D721Med (cell line): ENCODE data around the gene C16orf92.

Experiments
- DNase-seq: peaks from one replicate; pipeline ENCODE4 v3.0.0; 2011; ENCODE audit warnings: low spot score; ENCODE audit not compliant: insufficient read length
- FAIRE-seq: peaks from 2 replicates; lab custom pipeline; 2011; peaks lifted over from hg19 to GRCh38; lab: Jason Lieb, UNC
- TF ChIP-seq, protein P1 (sequence below): IDR thresholded peaks from 2 replicates; pipeline ENCODE4 v1.5.1; 2012; ENCODE audit warnings: mild to moderate bottlenecking, control low read depth; ENCODE audit not compliant: insufficient read depth; ENCODE audit errors: missing control alignments

C16orf92 gene

DNA sequence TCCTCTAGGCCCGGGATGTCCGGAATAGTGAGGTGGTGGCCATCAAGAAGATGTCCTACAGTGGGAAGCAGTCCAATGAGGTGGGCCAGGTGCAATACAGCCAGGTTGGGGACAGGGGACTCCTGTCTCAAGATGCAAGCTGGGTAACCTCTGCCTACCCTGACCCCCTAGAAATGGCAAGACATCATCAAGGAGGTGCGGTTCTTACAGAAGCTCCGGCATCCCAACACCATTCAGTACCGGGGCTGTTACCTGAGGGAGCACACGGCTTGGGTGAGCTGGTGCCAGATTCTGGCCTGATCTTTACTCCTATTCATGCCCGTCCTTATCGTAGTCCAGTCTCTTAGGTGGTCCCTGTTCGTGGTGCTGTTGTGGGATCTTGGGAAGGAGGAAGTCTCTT lies 44.9 kb upstream of the C16orf92 start:
- TF ChIP-seq, protein P1, sequence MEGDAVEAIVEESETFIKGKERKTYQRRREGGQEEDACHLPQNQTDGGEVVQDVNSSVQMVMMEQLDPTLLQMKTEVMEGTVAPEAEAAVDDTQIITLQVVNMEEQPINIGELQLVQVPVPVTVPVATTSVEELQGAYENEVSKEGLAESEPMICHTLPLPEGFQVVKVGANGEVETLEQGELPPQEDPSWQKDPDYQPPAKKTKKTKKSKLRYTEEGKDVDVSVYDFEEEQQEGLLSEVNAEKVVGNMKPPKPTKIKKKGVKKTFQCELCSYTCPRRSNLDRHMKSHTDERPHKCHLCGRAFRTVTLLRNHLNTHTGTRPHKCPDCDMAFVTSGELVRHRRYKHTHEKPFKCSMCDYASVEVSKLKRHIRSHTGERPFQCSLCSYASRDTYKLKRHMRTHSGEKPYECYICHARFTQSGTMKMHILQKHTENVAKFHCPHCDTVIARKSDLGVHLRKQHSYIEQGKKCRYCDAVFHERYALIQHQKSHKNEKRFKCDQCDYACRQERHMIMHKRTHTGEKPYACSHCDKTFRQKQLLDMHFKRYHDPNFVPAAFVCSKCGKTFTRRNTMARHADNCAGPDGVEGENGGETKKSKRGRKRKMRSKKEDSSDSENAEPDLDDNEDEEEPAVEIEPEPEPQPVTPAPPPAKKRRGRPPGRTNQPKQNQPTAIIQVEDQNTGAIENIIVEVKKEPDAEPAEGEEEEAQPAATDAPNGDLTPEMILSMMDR, result no peak
- no peak for FAIRE-seq
- peak; percentile 8 for DNase-seq

DNA sequence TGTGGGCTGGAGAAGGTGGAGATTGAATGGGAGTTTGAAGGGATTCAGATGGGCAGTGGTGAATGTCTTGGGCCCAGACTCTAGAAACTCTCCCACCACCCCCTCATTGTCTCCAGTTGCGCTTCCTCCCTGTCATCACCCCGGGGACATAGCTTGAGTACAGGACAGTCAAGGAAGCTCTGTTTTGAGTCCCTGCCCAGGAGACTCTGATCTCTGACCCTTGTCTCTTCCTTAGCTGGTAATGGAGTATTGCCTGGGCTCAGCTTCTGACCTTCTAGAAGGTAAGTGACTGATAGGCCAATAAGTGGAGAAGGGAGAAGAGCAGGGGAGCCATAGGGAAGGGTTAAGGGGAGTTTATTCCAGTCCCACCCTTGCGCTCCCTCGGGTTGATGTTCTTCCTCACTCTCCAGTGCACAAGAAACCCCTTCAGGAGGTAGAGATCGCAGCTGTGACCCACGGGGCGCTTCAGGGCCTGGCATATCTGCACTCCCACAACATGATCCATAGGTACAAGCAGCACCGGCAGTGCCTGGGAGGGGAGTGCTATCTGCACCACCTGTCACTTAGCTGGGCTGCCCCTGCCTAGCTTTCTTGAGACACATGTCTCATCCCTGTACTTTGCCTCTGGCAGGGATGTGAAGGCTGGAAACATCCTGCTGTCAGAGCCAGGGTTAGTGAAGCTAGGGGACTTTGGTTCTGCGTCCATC lies 44.3 kb upstream of the C16orf92 start:
- TF ChIP-seq, protein P1, result no peak

DNA sequence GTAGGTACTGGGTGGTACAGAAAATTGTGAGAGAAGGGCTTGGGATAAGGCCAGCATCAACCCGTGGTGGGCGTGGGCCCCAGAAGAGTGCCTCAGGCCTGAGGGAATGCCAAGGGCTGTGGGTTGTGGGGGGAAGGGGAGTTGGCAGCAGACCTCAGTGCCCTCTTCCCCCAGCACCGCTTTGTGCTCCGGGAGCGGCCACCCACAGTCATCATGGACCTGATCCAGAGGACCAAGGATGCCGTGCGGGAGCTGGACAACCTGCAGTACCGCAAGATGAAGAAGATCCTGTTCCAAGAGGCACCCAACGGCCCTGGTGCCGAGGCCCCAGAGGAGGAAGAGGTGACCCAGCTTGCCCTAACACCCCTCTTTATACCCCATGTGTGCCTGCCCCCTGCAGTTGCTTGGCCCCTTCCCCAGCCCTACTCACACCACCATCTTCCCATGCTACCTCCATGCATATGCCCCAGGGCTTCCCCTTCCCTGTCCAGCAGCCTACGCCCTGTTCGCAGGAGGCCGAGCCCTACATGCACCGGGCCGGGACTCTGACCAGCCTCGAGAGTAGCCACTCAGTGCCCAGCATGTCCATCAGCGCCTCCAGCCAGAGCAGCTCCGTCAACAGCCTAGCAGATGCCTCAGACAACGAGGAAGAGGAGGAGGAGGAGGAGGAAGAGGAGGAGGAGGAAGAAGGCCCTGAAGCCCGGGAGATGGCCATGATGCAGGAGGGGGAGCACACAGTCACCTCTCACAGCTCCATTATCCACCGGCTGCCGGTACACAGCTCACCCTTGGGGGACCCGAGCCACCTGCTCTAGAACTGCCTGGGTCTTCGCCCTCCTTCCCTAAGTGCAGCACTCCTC lies 40.2 kb upstream of the C16orf92 start:
- TF ChIP-seq, protein P1, result no peak
- FAIRE-seq, result no peak
- no peak for DNase-seq

More for the DNA sequence above, 44.3 kb upstream of the C16orf92 start:
- no peak for DNase-seq
- FAIRE-seq, result no peak

DNA sequence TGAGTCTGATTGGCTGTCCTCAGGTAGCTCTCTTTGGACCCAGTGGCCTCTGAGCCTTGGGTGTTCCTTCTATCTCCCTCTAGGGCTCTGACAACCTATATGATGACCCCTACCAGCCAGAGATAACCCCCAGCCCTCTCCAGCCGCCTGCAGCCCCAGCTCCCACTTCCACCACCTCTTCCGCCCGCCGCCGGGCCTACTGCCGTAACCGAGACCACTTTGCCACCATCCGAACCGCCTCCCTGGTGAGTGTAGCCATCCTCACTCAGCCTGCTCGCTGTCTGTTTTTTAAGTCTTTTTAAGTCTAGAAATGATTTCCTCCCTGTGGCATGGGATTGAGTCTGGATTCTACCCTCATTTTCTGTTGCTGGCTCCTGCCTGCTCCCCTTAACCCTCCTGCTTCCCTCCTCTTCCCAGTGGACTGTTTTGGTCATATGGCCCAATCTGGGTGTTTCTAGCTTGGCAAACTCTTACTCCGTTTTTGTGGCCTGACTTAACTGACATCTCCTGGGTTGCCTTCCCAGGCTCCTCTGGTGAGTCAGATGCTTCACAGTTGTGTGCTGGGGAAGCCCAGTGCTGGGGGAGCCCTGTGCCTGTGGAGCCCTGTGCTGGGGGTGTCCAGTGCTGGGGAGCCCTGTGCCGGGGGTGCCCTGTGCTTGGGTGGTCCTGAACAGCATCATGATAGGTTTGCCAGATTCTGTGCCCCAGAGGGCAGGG lies 39.4 kb upstream of the C16orf92 start:
- no peak for FAIRE-seq
- TF ChIP-seq, protein P1, result no peak
- no peak for DNase-seq

DNA sequence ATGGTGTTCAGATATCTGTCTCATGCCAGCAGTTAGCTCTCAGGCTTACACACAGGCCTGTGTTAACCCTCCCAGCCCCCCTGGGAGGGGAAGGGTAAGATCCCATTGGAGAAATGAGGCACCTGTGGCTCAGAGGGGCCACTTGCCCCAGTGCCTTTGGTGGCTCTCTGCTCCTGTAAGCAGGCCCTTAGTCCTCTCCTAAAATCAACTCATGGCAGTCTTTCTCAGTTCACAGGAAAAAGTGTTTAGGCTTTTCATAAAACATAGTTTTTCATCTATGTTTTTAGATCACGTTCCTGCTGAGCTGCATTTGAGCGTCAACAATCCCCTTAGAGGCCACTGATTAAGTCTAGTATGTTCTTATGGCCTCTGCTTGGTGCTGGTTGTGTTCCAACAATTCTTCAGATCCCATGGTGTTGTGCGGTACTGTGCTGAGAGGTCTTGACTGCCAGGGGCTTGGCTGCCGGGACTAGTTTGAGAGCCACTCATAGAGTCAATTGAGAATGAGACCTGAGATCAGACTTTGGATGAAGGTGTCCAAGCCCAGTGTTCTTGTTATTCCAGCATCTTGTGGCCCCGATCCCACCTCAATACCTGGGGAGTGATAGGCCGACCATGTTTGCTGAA lies 38.7 kb upstream of the C16orf92 start:
- DNase-seq (no peak), FAIRE-seq (no peak)
- TF ChIP-seq, protein P1, result no peak

DNA sequence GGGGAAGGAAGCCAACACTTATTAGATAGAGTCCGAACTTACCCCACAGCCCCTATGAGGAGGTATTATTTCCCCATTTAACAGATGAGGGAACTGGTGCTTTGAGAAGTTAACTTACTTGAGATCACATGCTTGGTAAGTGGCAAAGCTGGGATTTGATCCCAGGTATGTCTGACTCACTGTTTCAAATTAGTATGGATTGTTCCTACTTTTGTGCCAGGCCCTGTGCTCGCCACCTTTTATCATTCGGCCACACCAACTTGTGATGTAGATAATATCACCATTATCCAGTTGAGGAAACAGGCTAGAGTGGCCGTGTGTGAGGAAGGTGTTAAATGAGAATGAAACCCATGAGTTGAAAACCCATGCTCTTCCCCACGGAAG lies 38.2 kb upstream of the C16orf92 start:
- no peak for DNase-seq
- TF ChIP-seq, protein P1, result no peak
- FAIRE-seq, result no peak
